Bone marrow (tissue), 2 donors: ENCODE measurements around the gene FTO.

Experiments used
- DNase-seq, 2 donors: peaks; one replicate each; lab custom pipeline; 2025; lab: John Stamatoyannopoulos, UW

The FTO gene

GRCh38 chr16:54126907-54127306 lies 423.0 kb downstream of the FTO start:
- no peak for DNase-seq

- DNase-seq, result no peak
These were observed 424.8 kb downstream of the FTO start for GRCh38 chr16:54128629-54129234.

- DNase-seq, result no peak
These were observed 425.9 kb downstream of the FTO start for GRCh38 chr16:54129810-54130209.

GRCh38 chr16:54135361-54136275 lies 431.7 kb downstream of the FTO start:
- DNase-seq, result no peak

GRCh38 chr16:54136276-54136625 lies 432.3 kb downstream of the FTO start:
- no peak for DNase-seq

- no peak for DNase-seq
These were observed 436.3 kb downstream of the FTO start for GRCh38 chr16:54140057-54140787.

- no peak for DNase-seq
These were observed 436.8 kb downstream of the FTO start for GRCh38 chr16:54140788-54141136.

- no peak for DNase-seq
These were observed 438.8 kb downstream of the FTO start for GRCh38 chr16:54142787-54143186.

- DNase-seq, result no peak
These were observed 439.5 kb downstream of the FTO start for GRCh38 chr16:54143410-54143809.

GRCh38 chr16:54143934-54144571 lies 440.1 kb downstream of the FTO start:
- no peak for DNase-seq

- no peak for DNase-seq
These were observed 440.6 kb downstream of the FTO start for GRCh38 chr16:54144572-54144947.

- DNase-seq, result no peak
These were observed 441.9 kb downstream of the FTO start for GRCh38 chr16:54145881-54146280.

- no peak for DNase-seq
These were observed 445.0 kb downstream of the FTO start for GRCh38 chr16:54148974-54149373.

GRCh38 chr16:54150861-54151260 lies 446.9 kb downstream of the FTO start:
- DNase-seq, result no peak

GRCh38 chr16:54152362-54153239 lies 448.6 kb downstream of the FTO start:
- DNase-seq, result no peak

- DNase-seq, result no peak
These were observed 449.4 kb downstream of the FTO start for GRCh38 chr16:54153240-54153934.

- no peak for DNase-seq
These were observed 452.4 kb downstream of the FTO start for GRCh38 chr16:54156349-54156748.

- no peak for DNase-seq
These were observed 455.0 kb downstream of the FTO start for GRCh38 chr16:54158986-54159385.

GRCh38 chr16:54159490-54160080 lies 455.6 kb downstream of the FTO start:
- DNase-seq, result no peak

GRCh38 chr16:54160252-54160860 lies 456.4 kb downstream of the FTO start:
- no peak for DNase-seq
